AG04450 (cell line): ENCODE results near the gene GPR37. TPM values are rescaled to one million over a fixed set of nuclear protein-coding genes. Genes with fewer than 3 reads are reported as not detected.

Source experiments
- CTCF ChIA-PET: fragments of 300-600, 350-600 bp; formaldehyde crosslinking; extraction: SDS; loops from one replicate; lab custom pipeline; 2022; ENCODE audit warnings: antibody characterized with exemption, inconsistent platforms; lab: Charles Lee
- POLR2A ChIA-PET: fragments of 350-600 bp; formaldehyde crosslinking; extraction: SDS; loops from one replicate; lab custom pipeline; 2021; ENCODE audit warnings: antibody characterized with exemption, inconsistent platforms; lab: Yijun Ruan, JAX
- DNase-seq: peaks from one replicate; pipeline ENCODE4 v3.0.0-alpha.2; 2011; ENCODE audit warnings: low read depth, low spot score
- H3K27ac ChIP-seq: one replicate; pipeline ENCODE4 v1.5.1; 2012; ENCODE audit warnings: low read depth, low read length, control low read depth
- H3K27me3 ChIP-seq: one replicate; pipeline ENCODE4 v1.6.0; 2012; ENCODE audit warnings: low read length; ENCODE audit not compliant: control insufficient read depth, insufficient read depth
- H3K4me3 ChIP-seq: 2 replicates; pipeline ENCODE4 v1.5.1; 2011; ENCODE audit warnings: mild to moderate bottlenecking, low read depth, low read length, control low read depth
- H3K9me3 ChIP-seq: 2 replicates; pipeline ENCODE4 v1.5.1; 2012; ENCODE audit warnings: low read length; ENCODE audit not compliant: control insufficient read depth, insufficient read depth
- polyA plus RNA-seq: library from polyadenylated mRNA; depleted of rRNA; stranded (reverse); fragments of >200 nt; gene quantifications from 2 replicates; pipeline ENCODE4 v1.2.3, GENCODE V29; 2011
- TF ChIP-seq, protein P1 (sequence below): IDR thresholded peaks from 2 replicates; pipeline ENCODE4 v1.5.1; 2011; ENCODE audit warnings: low read depth, low read length, control low read depth, inconsistent platforms

GPR37 gene
- polyA plus RNA-seq, 1 experiment, result 5.5 TPM

DNA sequence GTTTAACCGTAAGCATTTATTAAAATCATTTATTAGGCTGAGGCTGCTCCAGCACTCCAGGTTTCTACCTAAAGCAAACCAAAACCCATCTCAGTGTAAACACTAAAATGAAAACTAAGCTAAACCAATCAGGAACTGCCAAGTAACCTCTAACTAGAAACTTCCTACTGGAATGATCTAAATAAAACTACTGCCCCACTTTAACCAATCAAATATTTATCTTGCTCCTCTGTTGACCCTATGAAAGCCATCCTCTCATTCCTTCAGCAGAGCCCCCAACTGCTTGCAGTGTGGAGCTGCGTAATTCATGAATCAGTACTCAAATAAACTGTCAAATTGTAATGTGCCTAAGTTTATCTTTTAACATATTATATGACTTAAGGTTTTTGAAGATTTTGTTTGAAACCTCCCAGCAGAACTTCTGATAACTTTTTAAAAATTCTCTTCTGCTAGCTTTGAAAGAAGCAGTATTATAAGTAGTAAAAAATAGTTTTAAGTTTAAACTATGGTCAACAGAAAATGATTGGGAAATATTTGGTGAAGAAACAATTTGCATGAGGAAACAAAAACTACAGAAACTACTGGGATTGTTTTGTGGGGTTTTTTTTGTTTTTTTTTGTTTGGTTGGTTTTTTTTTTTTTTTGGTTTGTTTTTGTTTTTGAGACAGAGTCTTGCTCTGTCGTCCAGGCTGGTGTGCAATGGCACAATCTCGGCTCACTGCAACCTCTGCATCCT, 47.4 kb downstream of the GPR37 start:
- ChIA-PET POLR2A (interaction anchor here (0.7 to 2.0 kb wide), 4 partner anchors 10 to 47 kb away, joined by 3 to 8 read pairs (median 6); partner anchors contain the start of gene GPR37), CTCF (interaction anchor here (0.5 to 0.9 kb wide), 4 partner anchors 22 to 260 kb away, joined by 3 to 5 read pairs (median 3); partner anchors contain the start of gene GPR37)
- no peaks in the 10 kb centered on the region for H3K27me3 ChIP-seq
- no peak overlapping the region for H3K4me3 ChIP-seq
- 0 out of 2 replicates have a peak, but pooled peaks cover 2% of the 10 kb centered on the region for H3K9me3 ChIP-seq
- peak; percentile 83 for DNase-seq
- H3K27ac ChIP-seq, result peak overlapping the region; percentile 72
- TF ChIP-seq, protein P1, sequence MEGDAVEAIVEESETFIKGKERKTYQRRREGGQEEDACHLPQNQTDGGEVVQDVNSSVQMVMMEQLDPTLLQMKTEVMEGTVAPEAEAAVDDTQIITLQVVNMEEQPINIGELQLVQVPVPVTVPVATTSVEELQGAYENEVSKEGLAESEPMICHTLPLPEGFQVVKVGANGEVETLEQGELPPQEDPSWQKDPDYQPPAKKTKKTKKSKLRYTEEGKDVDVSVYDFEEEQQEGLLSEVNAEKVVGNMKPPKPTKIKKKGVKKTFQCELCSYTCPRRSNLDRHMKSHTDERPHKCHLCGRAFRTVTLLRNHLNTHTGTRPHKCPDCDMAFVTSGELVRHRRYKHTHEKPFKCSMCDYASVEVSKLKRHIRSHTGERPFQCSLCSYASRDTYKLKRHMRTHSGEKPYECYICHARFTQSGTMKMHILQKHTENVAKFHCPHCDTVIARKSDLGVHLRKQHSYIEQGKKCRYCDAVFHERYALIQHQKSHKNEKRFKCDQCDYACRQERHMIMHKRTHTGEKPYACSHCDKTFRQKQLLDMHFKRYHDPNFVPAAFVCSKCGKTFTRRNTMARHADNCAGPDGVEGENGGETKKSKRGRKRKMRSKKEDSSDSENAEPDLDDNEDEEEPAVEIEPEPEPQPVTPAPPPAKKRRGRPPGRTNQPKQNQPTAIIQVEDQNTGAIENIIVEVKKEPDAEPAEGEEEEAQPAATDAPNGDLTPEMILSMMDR, result no peak

DNA sequence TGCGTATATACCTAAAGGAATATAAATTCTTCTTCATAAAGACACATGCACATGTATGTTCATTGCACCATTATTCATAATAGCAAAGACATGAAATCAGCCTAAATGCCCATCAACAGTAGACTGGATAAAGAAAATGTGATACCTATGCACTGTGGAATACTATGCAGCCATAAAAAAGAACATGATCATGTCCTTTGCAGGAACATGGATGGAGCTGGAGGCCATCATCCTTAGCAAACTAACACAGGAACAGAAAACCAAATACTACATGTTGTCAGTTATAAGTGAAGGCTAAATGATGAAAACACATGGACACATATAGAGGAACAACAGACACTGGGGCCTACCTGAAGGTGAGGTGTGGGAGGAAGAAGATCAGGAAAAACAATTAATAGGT, 48.7 kb downstream of the GPR37 start:
- TF ChIP-seq, protein P1, result no peak
- ChIA-PET CTCF (no interaction called here), POLR2A (no interaction called here)
- Histone ChIP-seq H3K27me3 (no peaks in the 10 kb centered on the region), H3K9me3 (0 out of 2 replicates have a peak, but pooled peaks cover 2% of the 10 kb centered on the region), H3K4me3 (no peak overlapping the region), H3K27ac (no peak overlapping the region)
- no peak for DNase-seq

DNA sequence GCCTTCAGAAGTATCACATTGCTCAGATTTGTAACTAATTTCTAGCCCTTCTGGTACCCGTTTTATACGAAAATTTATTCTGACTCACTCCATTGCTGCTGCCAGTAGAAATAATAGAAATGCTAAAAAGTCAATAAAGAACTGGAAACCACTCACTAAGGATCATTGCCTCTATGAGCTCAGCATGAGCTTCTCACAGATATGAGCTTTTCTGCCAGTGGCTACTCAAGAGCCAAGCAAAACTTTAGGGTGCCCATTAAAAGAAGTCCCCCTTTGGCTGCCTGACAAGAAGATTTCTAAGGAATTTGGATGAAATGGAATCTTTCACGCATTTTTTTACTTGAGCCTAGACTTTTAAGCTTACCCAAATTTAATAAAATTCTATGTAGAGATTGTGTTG, 52.5 kb downstream of the GPR37 start:
- H3K27ac ChIP-seq, result no peak overlapping the region
- TF ChIP-seq, protein P1, result no peak
- H3K27me3 ChIP-seq, result no peaks in the 10 kb centered on the region
- ChIA-PET POLR2A (interaction anchor here (0.6 kb wide), 1 partner anchor 24 kb away, joined by 3 read pairs; no protein-coding TSS in a partner anchor), CTCF (interaction anchor here (0.9 kb wide), 1 partner anchor 53 kb away, joined by 3 read pairs; no protein-coding TSS in a partner anchor)
- no peak for DNase-seq
- peaks cover 4% of the 10 kb centered on the region; the same call in 1 of the 2 replicates for H3K9me3 ChIP-seq
- no peak overlapping the region for H3K4me3 ChIP-seq

DNA sequence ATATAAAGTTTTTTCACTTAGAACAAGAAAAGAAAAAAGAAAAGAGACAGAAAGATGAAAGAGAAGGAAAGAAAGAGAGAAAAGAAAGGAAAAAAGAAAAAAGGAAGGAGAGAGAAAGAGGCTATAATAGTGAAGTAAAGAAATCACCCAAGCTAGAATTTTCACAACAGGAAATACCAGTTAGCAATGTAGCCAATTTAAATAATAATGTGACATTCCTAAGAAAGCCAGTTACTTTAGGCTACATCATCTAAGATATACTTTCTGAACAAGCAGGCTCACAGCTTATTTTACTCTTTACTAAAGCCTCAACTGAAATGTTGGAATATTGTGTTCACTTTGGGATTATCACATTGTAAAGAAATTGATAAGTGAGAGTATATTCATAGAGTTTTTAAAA, 53.6 kb downstream of the GPR37 start:
- Histone ChIP-seq H3K27me3 (no peaks in the 10 kb centered on the region), H3K4me3 (no peak overlapping the region), H3K27ac (no peak overlapping the region), H3K9me3 (peaks cover 4% of the 10 kb centered on the region; the same call in 1 of the 2 replicates)
- no peak for DNase-seq
- POLR2A ChIA-PET, result no interaction called here
- CTCF ChIA-PET, result interaction anchor here (1.0 kb wide), 1 partner anchor 25 kb away, joined by 3 read pairs; no protein-coding TSS in a partner anchor
- TF ChIP-seq, protein P1, result no peak

DNA sequence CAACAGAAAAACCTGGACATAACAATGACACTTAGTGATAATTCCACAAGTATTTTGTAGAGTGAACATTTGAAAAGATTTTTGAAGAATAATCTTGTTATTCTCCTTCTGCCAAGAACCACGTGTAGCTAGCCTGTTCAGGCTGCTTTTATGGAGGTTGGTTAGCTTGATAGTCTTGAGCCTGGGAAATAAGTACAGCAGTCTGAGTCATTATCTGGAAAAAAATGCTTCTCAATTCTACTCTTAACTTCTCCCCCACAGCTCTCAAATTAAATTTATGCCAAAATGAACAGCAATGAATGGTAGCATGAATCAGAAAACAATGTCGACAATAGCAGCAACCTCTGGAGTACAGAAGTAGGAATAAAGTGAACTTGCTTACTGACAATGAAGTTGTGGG, 63.2 kb downstream of the GPR37 start:
- POLR2A ChIA-PET, result interaction anchor here (1.2 kb wide), 1 partner anchor 243 kb away, joined by 4 read pairs; no protein-coding TSS in a partner anchor
- no peaks in the 10 kb centered on the region for H3K9me3 ChIP-seq
- CTCF ChIA-PET, result interaction anchor here (1.1 to 1.6 kb wide), 2 partner anchors 60 to 63 kb away, joined by 3 to 6 read pairs; partner anchors contain the start of gene GPR37
- TF ChIP-seq, protein P1, result no peak
- no peak for DNase-seq
- H3K4me3 ChIP-seq, result no peak overlapping the region
- no peaks in the 10 kb centered on the region for H3K27me3 ChIP-seq
- H3K27ac ChIP-seq, result no peak overlapping the region
